ENCODE measurements around the gene CILP2. TPM values are rescaled to one million over a fixed set of nuclear protein-coding genes. Genes with fewer than 3 reads are reported as not detected.

Gene CILP2
- total and polyA plus RNA-seq, 2 experiments from 2014 or later, result 0.11 to 0.48 TPM

DNA sequence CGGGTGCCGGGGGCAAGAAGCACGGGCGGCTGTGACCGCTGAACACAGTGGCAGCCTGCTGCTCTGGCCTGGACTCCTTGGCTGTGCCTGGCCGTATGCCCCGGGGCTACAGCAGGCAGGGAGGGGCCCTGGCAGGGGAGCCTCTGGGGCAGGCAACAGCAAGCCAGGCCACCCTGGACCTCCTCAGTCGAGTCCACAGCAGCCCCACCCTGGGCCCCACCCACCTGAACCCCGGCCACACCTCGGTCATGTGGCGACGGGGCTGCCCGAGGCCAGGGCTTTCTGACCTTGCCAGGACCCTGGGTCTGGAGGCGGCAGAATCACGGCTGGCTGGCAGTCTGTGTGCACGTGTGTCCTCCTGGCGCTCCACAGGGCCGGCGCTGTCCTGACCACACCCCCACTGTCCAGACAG lies 8.7 kb downstream of the CILP2 start:
- TF ChIP-seq EZH2phosphoT487 (IDR thresholded peaks at IDR 0.05; ENCODE audit: insufficient read depth, low read depth), result no peak
- no peak for TF ChIP-seq EZH2 (IDR thresholded peaks at IDR 0.05; ENCODE audit: insufficient read depth, poor library complexity, severe bottlenecking)

GRCh38 chr19:19547674-19548336 lies 9.7 kb downstream of the CILP2 start:
- Histone ChIP-seq H3K9me3 (ENCODE audit: low read depth) (no peaks in the 10 kb centered on the region), H3K4me1 (ENCODE audit: insufficient read depth) (no peaks in the 10 kb centered on the region), H3K9ac (no peak overlapping the region), H3F3A (ENCODE audit: insufficient read depth) (no peaks in the 10 kb centered on the region), H3K27ac (no peak overlapping the region), H4K20me1 (ENCODE audit: insufficient read depth) (no peaks in the 10 kb centered on the region), H2AFZ (no peak overlapping the region), H3K27me3 (replicated peaks; ENCODE audit: insufficient read depth) (no peaks in the 10 kb centered on the region), H3K4me2 (ENCODE audit: unreplicated experiment) (no peak overlapping the region), H3K9me2 (ENCODE audit: insufficient read depth) (no peaks in the 10 kb centered on the region), H3K4me3 (no peak overlapping the region), H3K36me3 (ENCODE audit: low read depth) (no peaks in the 10 kb centered on the region), H3K79me2 (ENCODE audit: insufficient read depth) (no peaks in the 10 kb centered on the region)
- in situ Hi-C loops (cut with MboI), result loop anchor here (25.0 kb wide), 2 partner anchors 389 to 689 kb away; no protein-coding TSS in a partner anchor
- no peak for TF ChIP-seq EZH2 (IDR thresholded peaks at IDR 0.05; ENCODE audit: insufficient read depth, poor library complexity, severe bottlenecking)
- no peak for TF ChIP-seq EZH2phosphoT487 (IDR thresholded peaks at IDR 0.05; ENCODE audit: insufficient read depth, low read depth)
- WGBS, 2 experiments (ENCODE audit: low coverage in 1 of 2, low lambda C conversion rate in 2 of 2, missing lambda C conversion rate in 2 of 2), result 46 to 54% methylated on average over 13 to 15 of the region's 15 CpGs
- DNase-seq, result no peak

More for the DNA sequence above, 8.7 kb downstream of the CILP2 start:
- H3K9me3 ChIP-seq (ENCODE audit: low read depth), result no peaks in the 10 kb centered on the region
- no peak for DNase-seq
- 17 to 27% methylated on average over 18 to 19 of the region's 19 CpGs for WGBS, 2 experiments (ENCODE audit: low coverage in 1 of 2, low lambda C conversion rate in 2 of 2, missing lambda C conversion rate in 2 of 2)
- no peak overlapping the region for H3K27ac ChIP-seq
- H3K27me3 ChIP-seq (replicated peaks; ENCODE audit: insufficient read depth), result no peaks in the 10 kb centered on the region
- H4K20me1 ChIP-seq (ENCODE audit: insufficient read depth), result no peaks in the 10 kb centered on the region
- H3K4me2 ChIP-seq (ENCODE audit: unreplicated experiment), result no peak overlapping the region
- no peak overlapping the region for H2AFZ ChIP-seq
- no peak overlapping the region for H3K4me3 ChIP-seq
- no peak overlapping the region for H3K9ac ChIP-seq
- H3K79me2 ChIP-seq (ENCODE audit: insufficient read depth), result no peaks in the 10 kb centered on the region
- no peaks in the 10 kb centered on the region for H3K4me1 ChIP-seq (ENCODE audit: insufficient read depth)
- H3K9me2 ChIP-seq (ENCODE audit: insufficient read depth), result no peaks in the 10 kb centered on the region
- no peaks in the 10 kb centered on the region for H3F3A ChIP-seq (ENCODE audit: insufficient read depth)
- H3K36me3 ChIP-seq (ENCODE audit: low read depth), result no peaks in the 10 kb centered on the region
- in situ Hi-C loops (cut with MboI), result loop anchor here (25.0 kb wide), 2 partner anchors 391 to 691 kb away; no protein-coding TSS in a partner anchor

GRCh38 chr19:19548915-19549759 lies 11.1 kb downstream of the CILP2 start:
- WGBS, 2 experiments (ENCODE audit: low coverage in 1 of 2, low lambda C conversion rate in 2 of 2, missing lambda C conversion rate in 2 of 2), result 61 to 69% methylated on average over 11 to 13 of the region's 13 CpGs
- Histone ChIP-seq H3K9me3 (ENCODE audit: low read depth) (no peaks in the 10 kb centered on the region), H3K9ac (no peak overlapping the region), H3K9me2 (ENCODE audit: insufficient read depth) (no peaks in the 10 kb centered on the region), H3K4me3 (no peak overlapping the region), H3K36me3 (ENCODE audit: low read depth) (no peaks in the 10 kb centered on the region), H3K4me1 (ENCODE audit: insufficient read depth) (no peaks in the 10 kb centered on the region), H3K27me3 (replicated peaks; ENCODE audit: insufficient read depth) (no peaks in the 10 kb centered on the region), H3K4me2 (ENCODE audit: unreplicated experiment) (no peak overlapping the region), H3K27ac (no peak overlapping the region), H2AFZ (no peak overlapping the region), H3F3A (ENCODE audit: insufficient read depth) (no peaks in the 10 kb centered on the region), H3K79me2 (ENCODE audit: insufficient read depth) (no peaks in the 10 kb centered on the region), H4K20me1 (ENCODE audit: insufficient read depth) (no peaks in the 10 kb centered on the region)
- in situ Hi-C loops (cut with MboI), result loop anchor here (25.0 kb wide), 2 partner anchors 388 to 688 kb away; no protein-coding TSS in a partner anchor
- DNase-seq, result peak; percentile 38
- no peak for TF ChIP-seq EZH2phosphoT487 (IDR thresholded peaks at IDR 0.05; ENCODE audit: insufficient read depth, low read depth)
- no peak for TF ChIP-seq EZH2 (IDR thresholded peaks at IDR 0.05; ENCODE audit: insufficient read depth, poor library complexity, severe bottlenecking)

GRCh38 chr19:19549804-19550464 lies 11.9 kb downstream of the CILP2 start:
- H3K27me3 ChIP-seq (replicated peaks; ENCODE audit: insufficient read depth), result no peaks in the 10 kb centered on the region
- H3K27ac ChIP-seq, result no peak overlapping the region
- no peaks in the 10 kb centered on the region for H3K36me3 ChIP-seq (ENCODE audit: low read depth)
- no peaks in the 10 kb centered on the region for H3F3A ChIP-seq (ENCODE audit: insufficient read depth)
- H2AFZ ChIP-seq, result no peak overlapping the region
- TF ChIP-seq EZH2phosphoT487 (IDR thresholded peaks at IDR 0.05; ENCODE audit: insufficient read depth, low read depth) (no peak), EZH2 (IDR thresholded peaks at IDR 0.05; ENCODE audit: insufficient read depth, poor library complexity, severe bottlenecking) (no peak)
- no peak overlapping the region for H3K4me2 ChIP-seq (ENCODE audit: unreplicated experiment)
- H3K9me2 ChIP-seq (ENCODE audit: insufficient read depth), result no peaks in the 10 kb centered on the region
- no peaks in the 10 kb centered on the region for H4K20me1 ChIP-seq (ENCODE audit: insufficient read depth)
- no peak overlapping the region for H3K9ac ChIP-seq
- no peaks in the 10 kb centered on the region for H3K9me3 ChIP-seq (ENCODE audit: low read depth)
- WGBS, 2 experiments (ENCODE audit: low coverage in 1 of 2, low lambda C conversion rate in 2 of 2, missing lambda C conversion rate in 2 of 2), result 62 to 63% methylated on average over 22 to 23 of the region's 23 CpGs
- no peaks in the 10 kb centered on the region for H3K79me2 ChIP-seq (ENCODE audit: insufficient read depth)
- no peak for DNase-seq
- in situ Hi-C loops (cut with MboI), result loop anchor here (25.0 kb wide), 2 partner anchors 387 to 687 kb away; no protein-coding TSS in a partner anchor
- H3K4me3 ChIP-seq, result no peak overlapping the region
- H3K4me1 ChIP-seq (ENCODE audit: insufficient read depth), result no peaks in the 10 kb centered on the region

All from GM23248 (cell line).